T-helper 2 cell treated with Interferon-gamma antibody and Interleukin-4, amounts not matched to agents 100 ng/mL and 5 ng/mL, for 36 hours (primary cell): ENCODE data around the gene DLK1. TPM values are rescaled to one million over a fixed set of nuclear protein-coding genes. Genes with fewer than 3 reads are reported as not detected.

Source experiments
- intact Hi-C: fragments of 100-400 bp; cut with micrococcal nuclease; formaldehyde crosslinking; loops from one replicate; pipeline ENCODE4 v1.15.1; 2023
- total RNA-seq: library from RNA; stranded (reverse); gene quantifications from 2 replicates; pipeline ENCODE4 v1.2.3, GENCODE V29; 2022

Gene DLK1
- total RNA-seq, 1 donor from 2014 or later = not detected

DNA sequence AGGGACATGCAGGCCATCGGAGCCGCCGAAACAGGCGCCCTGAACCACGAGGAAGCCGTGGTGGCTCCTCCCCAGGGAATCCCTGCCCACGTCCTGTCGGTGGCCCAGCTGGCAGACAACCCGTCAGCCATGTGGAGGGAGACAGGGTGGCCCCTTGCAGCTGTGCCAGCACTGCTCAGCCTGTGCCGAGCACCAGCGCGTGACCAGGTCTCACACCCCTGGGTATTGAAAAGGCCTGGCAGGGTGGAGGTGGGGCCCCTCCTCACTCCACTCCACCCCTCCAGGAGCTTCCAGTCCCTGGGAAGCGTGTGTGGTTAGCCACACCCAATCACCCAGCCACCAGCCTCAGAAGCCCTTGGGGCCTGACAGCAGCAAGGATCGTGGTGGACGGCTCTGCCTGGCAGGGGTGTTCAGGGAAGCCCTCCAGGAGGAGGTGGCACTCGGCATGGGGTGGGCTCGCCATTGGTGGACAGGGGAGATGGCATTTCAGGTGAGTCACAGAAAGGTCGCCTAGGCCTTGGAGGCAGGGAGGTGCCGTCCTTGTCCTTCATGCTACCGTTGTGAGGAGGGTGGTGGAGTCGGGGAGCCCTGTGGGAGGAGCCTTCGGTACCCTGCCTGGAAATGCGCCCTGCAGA lies 12.3 kb upstream of the DLK1 start:
- intact Hi-C loops = no loop called here

DNA sequence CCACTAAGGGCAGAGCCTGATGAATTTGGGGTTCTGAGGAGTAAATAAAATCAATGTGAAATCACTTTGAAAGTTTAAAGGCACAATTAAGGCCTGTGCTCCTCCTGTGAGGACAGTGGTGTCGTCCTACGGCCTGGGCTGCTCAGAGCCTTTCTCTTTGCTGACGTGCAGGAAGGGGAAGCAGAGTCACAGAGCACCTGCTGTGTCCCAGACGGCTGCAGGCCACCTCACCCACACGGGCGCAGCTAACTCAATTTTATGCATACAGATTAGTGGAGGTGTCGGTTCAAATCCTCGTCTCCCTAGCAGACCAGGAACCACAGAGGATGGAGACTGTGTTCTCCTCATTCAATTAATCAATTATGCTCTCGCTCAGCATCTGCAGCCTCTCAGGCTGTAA lies 11.4 kb upstream of the DLK1 start:
- intact Hi-C loops = no loop called here

- intact Hi-C loops = no loop called here
Measured at GRCh38 chr14:100715803-100716202, 10.9 kb upstream of the DLK1 start.

DNA sequence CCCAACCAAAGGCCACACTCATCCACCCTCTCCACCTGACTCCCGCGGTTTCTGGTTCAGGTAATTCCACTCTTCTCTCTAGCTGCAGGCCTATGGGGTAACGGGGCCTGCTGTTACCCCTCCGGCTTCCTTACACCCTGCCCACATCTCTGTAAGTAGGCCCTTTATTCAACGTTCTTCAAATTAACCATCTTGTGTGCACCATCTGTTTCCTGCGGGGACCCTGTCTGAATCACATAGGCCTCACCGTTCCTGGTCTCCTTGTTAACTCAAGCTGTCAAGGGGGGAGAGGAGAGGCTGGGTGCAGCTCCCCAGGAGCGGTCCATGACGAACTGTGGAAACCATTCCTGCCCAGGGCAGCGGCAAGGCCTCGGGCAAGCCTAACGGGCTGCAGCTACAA lies 9.3 kb upstream of the DLK1 start:
- intact Hi-C loops = no loop called here

GRCh38 chr14:100719976-100720520 lies 6.6 kb upstream of the DLK1 start:
- intact Hi-C loops = no loop called here

GRCh38 chr14:100721568-100721967 lies 5.1 kb upstream of the DLK1 start:
- intact Hi-C loops = no loop called here

GRCh38 chr14:100722367-100722766 lies 4.3 kb upstream of the DLK1 start:
- intact Hi-C loops = no loop called here

- intact Hi-C loops = no loop called here
Measured at GRCh38 chr14:100723135-100723829, 3.4 kb upstream of the DLK1 start.

- intact Hi-C loops = no loop called here
Measured at GRCh38 chr14:100723830-100724437, 2.8 kb upstream of the DLK1 start.

GRCh38 chr14:100724536-100724935 lies 2.2 kb upstream of the DLK1 start:
- intact Hi-C loops = no loop called here

DNA sequence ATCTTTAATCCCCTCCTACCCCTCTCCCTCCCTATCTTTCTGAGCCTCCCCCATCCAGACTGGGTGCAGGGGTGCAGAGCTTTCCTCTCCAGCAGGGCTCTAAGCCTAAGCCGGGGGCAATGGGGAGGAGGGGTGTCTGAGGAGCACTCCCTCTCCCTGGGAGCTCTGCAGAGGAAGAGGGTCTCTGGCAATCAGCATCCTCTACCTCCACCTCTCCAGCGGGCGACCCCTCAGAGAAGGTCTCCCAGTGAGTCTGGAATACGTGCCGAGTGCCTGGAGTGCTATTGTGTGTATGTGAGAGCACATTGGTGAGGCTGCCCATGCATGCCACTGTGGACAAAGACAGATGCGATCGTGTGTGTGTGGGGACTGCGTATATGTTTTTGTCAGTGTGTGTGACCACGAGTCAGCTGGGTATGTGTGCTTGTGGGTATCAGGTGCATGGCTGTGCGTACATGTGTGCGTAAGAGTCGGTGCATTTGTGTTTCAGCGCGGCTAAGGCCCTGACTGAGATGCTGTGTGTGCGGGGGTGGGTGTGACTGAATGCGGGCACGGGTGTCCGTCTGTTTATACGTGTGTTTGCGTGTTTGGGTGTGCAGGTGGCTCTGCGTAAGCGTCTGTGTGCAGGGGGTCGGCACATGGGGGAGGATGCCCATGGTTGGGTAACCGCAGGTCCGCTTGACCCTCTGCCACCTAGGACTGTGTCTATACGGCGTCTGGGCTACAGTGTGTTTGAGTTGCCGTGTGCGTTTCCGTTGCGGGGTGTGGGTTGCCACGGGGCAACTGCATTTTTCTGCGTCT lies 905 bp upstream of the DLK1 start:
- intact Hi-C loops = no loop called here

DNA sequence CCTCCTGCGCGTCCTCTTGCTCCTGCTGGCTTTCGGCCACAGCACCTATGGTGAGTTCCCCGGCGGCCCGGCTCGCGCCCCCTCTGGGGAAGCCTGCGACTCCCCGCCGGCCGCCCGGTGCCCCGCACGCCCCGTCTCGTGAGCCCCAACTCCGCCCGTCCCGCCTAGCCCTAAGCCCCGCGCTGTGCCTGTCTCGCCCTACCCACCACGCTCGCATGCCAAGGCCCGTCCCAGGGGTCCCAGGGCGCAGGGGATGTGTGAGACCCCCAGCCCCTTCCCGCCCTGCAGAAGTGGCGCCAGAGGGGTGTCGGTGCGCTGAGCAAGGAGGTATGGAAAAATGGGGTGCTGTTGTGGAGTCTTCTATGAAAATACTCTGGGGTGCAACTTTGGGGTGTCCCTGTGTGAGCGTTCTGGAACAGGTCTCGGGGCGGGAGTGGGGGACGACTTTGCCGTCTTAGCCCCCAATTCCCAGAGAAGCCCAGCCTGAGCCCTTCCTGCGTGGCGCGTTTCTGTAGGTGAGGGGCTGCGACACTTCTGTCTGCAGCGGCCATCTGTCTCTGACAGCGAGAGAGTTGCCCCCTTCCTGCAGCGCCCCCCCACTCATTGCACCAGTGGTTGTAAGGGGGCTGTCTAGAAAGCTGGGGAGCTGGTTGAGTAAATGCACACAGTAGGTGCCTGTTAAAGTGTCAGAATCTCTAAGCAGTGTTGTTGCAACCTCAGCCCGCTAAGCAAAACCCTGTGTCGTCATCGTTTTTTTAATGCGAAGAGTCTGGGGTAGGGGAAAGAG lies 587 bp downstream of the DLK1 start:
- intact Hi-C loops = no loop called here

DNA sequence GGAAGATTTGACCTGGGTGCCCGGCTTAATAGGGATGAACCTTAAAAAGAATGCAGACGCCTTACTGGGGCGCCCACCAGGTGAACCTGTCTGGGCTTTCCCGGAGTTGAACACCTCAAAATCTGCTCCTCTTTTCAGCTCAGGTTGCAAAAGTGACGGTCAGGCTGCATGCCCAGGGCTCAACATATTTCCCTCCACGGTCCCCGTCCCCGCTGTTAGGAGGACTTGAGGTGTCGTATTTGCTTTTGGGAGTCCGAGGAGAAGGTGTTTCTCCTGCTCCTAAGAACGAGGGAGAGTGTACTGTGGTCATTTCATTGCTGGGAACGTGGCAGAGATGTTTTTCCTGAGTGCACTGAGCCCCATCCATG lies 1.2 kb downstream of the DLK1 start:
- intact Hi-C loops = no loop called here

- intact Hi-C loops = no loop called here
Measured at GRCh38 chr14:100728962-100729361, 2.3 kb downstream of the DLK1 start.

GRCh38 chr14:100729982-100730381 lies 3.3 kb downstream of the DLK1 start:
- intact Hi-C loops = no loop called here

- intact Hi-C loops = no loop called here
Measured at GRCh38 chr14:100730581-100730980, 3.9 kb downstream of the DLK1 start.

GRCh38 chr14:100731011-100731670 lies 4.4 kb downstream of the DLK1 start:
- intact Hi-C loops = no loop called here

GRCh38 chr14:100731846-100732765 lies 5.4 kb downstream of the DLK1 start:
- intact Hi-C loops = no loop called here

DNA sequence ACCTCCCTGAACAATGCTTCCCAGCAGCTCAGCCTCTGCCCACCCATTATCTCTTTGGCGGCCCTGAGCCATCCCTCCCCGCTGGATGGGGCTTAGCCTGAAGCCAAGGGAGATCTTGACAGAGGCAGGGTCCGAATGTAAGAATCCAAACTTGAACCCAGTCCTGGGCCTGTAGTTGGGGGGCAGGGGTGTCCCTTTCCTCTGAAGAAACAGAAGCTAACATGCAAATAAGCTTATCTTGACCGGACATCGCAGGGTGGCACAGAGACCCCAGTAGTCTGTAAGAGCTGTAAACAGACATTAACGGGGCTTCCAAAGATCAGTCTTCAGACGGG lies 6.0 kb downstream of the DLK1 start:
- intact Hi-C loops = no loop called here
